K562 (cell line): Measurements from ENCODE around the gene FZD4. TPM values are rescaled to one million over a fixed set of nuclear protein-coding genes. Genes with fewer than 3 reads are reported as not detected.

ENCODE experiments used
- ATAC-seq: fragments of 200-7000 bp; cut with Tn5 transposase; 3 replicates; pipeline ENCODE4 v1.9.1; 2020; ENCODE audit warnings: moderate library complexity
- BruUV-seq: library from RNA; stranded (reverse); fragments of 400-500 nt; replicated peaks from 2 replicates; lab custom pipeline; 2021; lab: Mats Ljungman, UMichigan
- CTCF ChIA-PET: fragments of 300-600 bp; formaldehyde crosslinking; extraction: SDS; loops from one replicate; lab custom pipeline; 2021; ENCODE audit warnings: low intra/inter-chr PET ratio; lab: Yijun Ruan, JAX
- POLR2A ChIA-PET: fragments of 300-600, 350-650 bp; sonication (Branson Sonifier 250); formaldehyde crosslinking; extraction: SDS; loops from one replicate; lab custom pipeline; 2021; ENCODE audit warnings: antibody characterized with exemption, inconsistent platforms; lab: Yijun Ruan, JAX
- DNase-seq, 4 experiments: peaks; one replicate each; pipeline versions ENCODE4 v3.0.0 to v3.0.0-alpha.2; 2011 to 2018; ENCODE audit warnings: low spot score in 3 of 4, mixed read lengths in 3 of 4; ENCODE audit errors: extremely low read depth in 1 of 4
- FAIRE-seq: peaks from 2 replicates; lab custom pipeline; 2011; peaks lifted over from hg19 to GRCh38; lab: Jason Lieb, UNC
- H2AFZ ChIP-seq: 2 replicates; pipeline ENCODE4 v1.6.0; 2011; ENCODE audit warnings: low read depth, low read length, control low read depth, inconsistent platforms
- H3K27ac ChIP-seq: fragments of 200-600 bp; 3 replicates; pipeline ENCODE4 v1.8.0; 2011; ENCODE audit warnings: low read depth, mild to moderate bottlenecking, control low read depth, inconsistent platforms, low read length, moderate library complexity, mixed read lengths; ENCODE audit errors: extremely low read depth
- H3K27me3 ChIP-seq, 2 experiments: fragments of 300-600 bp in 1 of 2; 2 replicates in 1 of 2; 3 replicates in 1 of 2; pipeline versions ENCODE4 v1.6.0 to v1.8.0; 2011; ENCODE audit warnings: inconsistent platforms in 2 of 2, low read length in 2 of 2, mild to moderate bottlenecking in 1 of 2, mixed read lengths in 1 of 2, moderate library complexity in 1 of 2; ENCODE audit not compliant: control insufficient read depth in 2 of 2, insufficient read depth in 2 of 2
- H3K36me3 ChIP-seq: fragments of 300-600 bp; 3 replicates; pipeline ENCODE4 v1.8.0; 2011; ENCODE audit warnings: mild to moderate bottlenecking, low read length, inconsistent platforms; ENCODE audit not compliant: control insufficient read depth, insufficient read depth
- H3K4me1 ChIP-seq, 2 experiments: fragments of 200-600 bp in 1 of 2; replicated peaks in 1 of 2; 2 replicates in 1 of 2; 3 replicates in 1 of 2; pipeline versions ENCODE4 v1.5.1 to v1.8.0; 2011; ENCODE audit warnings: inconsistent platforms in 2 of 2, low read length in 2 of 2, mild to moderate bottlenecking in 1 of 2, mixed read lengths in 1 of 2, moderate library complexity in 1 of 2; ENCODE audit not compliant: control insufficient read depth in 2 of 2, insufficient read depth in 2 of 2
- H3K4me2 ChIP-seq: 2 replicates; pipeline ENCODE4 v1.6.1; 2011; ENCODE audit warnings: low read length, control low read depth, inconsistent platforms, mixed read lengths; ENCODE audit not compliant: insufficient read depth
- H3K4me3 ChIP-seq: fragments of 200-600 bp; sonication (generic), shearing (Covaris generic); 2 replicates; pipeline ENCODE4 v1.5.1; 2016; ENCODE audit warnings: control low read depth, inconsistent platforms
- H3K79me2 ChIP-seq: fragments of 200-600 bp; 3 replicates; pipeline ENCODE4 v1.8.0; 2011; ENCODE audit warnings: low read length, inconsistent platforms; ENCODE audit not compliant: control insufficient read depth, insufficient read depth
- H3K9ac ChIP-seq, 2 experiments: 2 replicates each; pipeline versions ENCODE4 v1.6.0 to v1.6.1; 2011; ENCODE audit warnings: low read depth in 2 of 2, low read length in 2 of 2, control low read depth in 1 of 2, inconsistent platforms in 1 of 2, mild to moderate bottlenecking in 1 of 2, mixed read lengths in 1 of 2; ENCODE audit not compliant: insufficient read depth in 1 of 2
- H3K9me1 ChIP-seq: one replicate; pipeline ENCODE4 v1.6.0; 2011; ENCODE audit warnings: inconsistent platforms, mild to moderate bottlenecking, low read length, moderate library complexity; ENCODE audit not compliant: control insufficient read depth, insufficient read depth
- H3K9me3 ChIP-seq: replicated peaks from 2 replicates; pipeline ENCODE4 v1.5.1; 2011; ENCODE audit warnings: low read depth, low read length, inconsistent platforms; ENCODE audit not compliant: control insufficient read depth, insufficient read depth
- H4K20me1 ChIP-seq: replicated peaks from 2 replicates; pipeline ENCODE4 v1.6.1; 2011; ENCODE audit warnings: low read length, inconsistent platforms, mixed read lengths; ENCODE audit not compliant: control insufficient read depth, insufficient read depth
- FOS ChIP-seq: IDR thresholded peaks from 3 replicates; pipeline ENCODE4 v1.6.1; 2011; ENCODE audit not compliant: insufficient read length; ENCODE audit errors: extremely low read depth
- GATAD2B ChIP-seq: fragments of 450-650 bp; IDR thresholded peaks from 2 replicates; pipeline ENCODE4 v1.6.1; 2017; ENCODE audit warnings: mild to moderate bottlenecking, borderline replicate concordance
- WGBS: fragments of 100-300 bp; shearing (Covaris generic); methylation state at CpG from one replicate; pipeline ENCODE4 v1.1.6; 2016; ENCODE audit warnings: low coverage, mixed read lengths; ENCODE audit not compliant: insufficient coverage; ENCODE audit errors: missing lambda C conversion rate; 5-methylcytosine and 5-hydroxymethylcytosine counted together
- in situ Hi-C: fragments of 300-500 bp; cut with MboI; formaldehyde crosslinking; loops from 4 replicates; pipeline ENCODE4 v1.15.0; 2018; ENCODE audit warnings: inconsistent platforms, mixed read lengths
- intact Hi-C: fragments of 100-400 bp; cut with micrococcal nuclease; formaldehyde crosslinking; loops from 2 replicates; pipeline ENCODE4 v1.14.2; 2022
- polyA plus RNA-seq, 8 experiments: library from polyadenylated mRNA; depleted of rRNA in 4 of 8; stranded (reverse) in 5 of 8; unstranded in 3 of 8; fragments of >200 nt; fragmentation: Nextera tagmentation in 2 of 8; fragmentation: Illumina TruSeq in 1 of 8; extraction: Ambion mirVana in 2 of 8; extraction: Trizol in 1 of 8; gene quantifications; 2 replicates each; pipeline versions ENCODE4 v1.2.1 to v1.2.3, GENCODE V29; 2011 to 2014; ENCODE audit warnings: inconsistent platforms in 1 of 8, missing spikeins in 1 of 8
- total RNA-seq, 7 experiments: library from RNA; depleted of rRNA in 6 of 7; stranded (reverse); fragments of >200 nt in 6 of 7; fragmentation: Illumina TruSeq in 2 of 7; extraction: Trizol in 2 of 7; gene quantifications; 2 replicates each; pipeline versions ENCODE4 v1.2.1 to v1.2.3, GENCODE V29; 2011 to 2021; ENCODE audit warnings: low replicate concordance in 1 of 7

Gene FZD4
- total and polyA plus RNA-seq, 9 of the 15 experiments (the other 6 are each of a cell fraction or from before 2014, with no cell fraction given), result 1.2 to 7.9 (median 5.8) TPM

DNA sequence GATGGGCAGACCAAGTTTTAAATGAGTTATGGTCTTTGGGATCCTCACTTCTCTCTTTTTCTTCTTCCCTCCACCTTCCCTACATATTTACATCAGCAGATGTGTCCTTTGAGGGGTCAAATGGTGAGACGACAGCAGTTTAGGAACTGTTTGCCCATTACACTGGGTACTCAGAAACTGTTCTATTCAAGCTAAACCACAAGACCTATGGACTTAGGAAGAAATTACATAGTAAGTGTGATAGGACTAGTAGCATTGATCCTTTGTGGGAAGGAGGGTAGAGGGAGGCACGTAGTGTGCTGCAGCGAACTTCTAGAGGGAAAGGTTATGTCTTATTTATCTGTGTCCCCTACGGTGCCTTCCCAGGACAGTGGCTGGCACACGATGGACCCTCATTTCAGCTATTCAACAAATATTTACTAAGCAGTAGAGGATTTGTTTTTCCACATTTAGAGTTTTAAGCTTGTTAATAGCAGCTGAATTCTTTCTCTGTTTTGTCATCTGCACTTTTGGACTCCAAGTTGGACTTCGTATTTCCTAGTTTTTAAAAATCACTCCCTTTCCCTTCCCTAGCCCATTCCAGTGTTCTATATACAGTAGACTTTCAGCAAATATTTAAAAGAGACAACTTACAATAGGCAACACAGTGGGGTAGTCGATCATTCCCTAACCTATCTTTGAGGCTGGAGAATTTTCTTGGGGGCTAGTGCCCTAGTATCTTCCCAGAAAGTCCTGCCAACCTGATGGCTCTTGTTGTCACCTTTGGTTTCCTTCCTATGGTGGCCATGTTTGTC lies 13.9 kb downstream of the FZD4 start:
- CTCF ChIA-PET, result interaction anchor here (0.6 kb wide), 1 partner anchor 56 kb away, joined by 5 read pairs; no protein-coding TSS in a partner anchor
- no peaks in the 10 kb centered on the region for H3K9me1 ChIP-seq
- peaks cover 15 to 41% of the 10 kb centered on the region in 2 experiments for H3K4me1 ChIP-seq
- H4K20me1 ChIP-seq, result no peaks in the 10 kb centered on the region
- 83% methylated on average over 7 of the region's 7 CpGs for WGBS
- no TSS peak for BruUV-seq
- in situ Hi-C loops, result loop anchor here (5.0 kb wide), 1 partner anchor 361 kb away; no protein-coding TSS in a partner anchor
- no peak overlapping the region for H3K27ac ChIP-seq
- intact Hi-C loops, result no loop called here
- peak overlapping the region; percentile 94 for H2AFZ ChIP-seq
- POLR2A ChIA-PET, result interaction anchor here (0.6 kb wide), 1 partner anchor 96 kb away, joined by 3 read pairs; the partner anchor contains the start of gene TMEM135
- DNase-seq (no peak), ATAC-seq (no peak), FAIRE-seq (no peak)
- H3K4me3 ChIP-seq, result no peak overlapping the region
- 0 out of 2 replicates have a peak, but pooled peaks have one; percentile 2 for TF ChIP-seq GATAD2B
- no peak for TF ChIP-seq FOS
- no peak overlapping the region for H3K9ac ChIP-seq
- 0 out of 3 replicates have a peak, but pooled peaks cover 6% of the 10 kb centered on the region for H3K79me2 ChIP-seq
- no peak overlapping the region; the same call in 1 of the 2 replicates for H3K4me2 ChIP-seq
- H3K9me3 ChIP-seq, result no peaks in the 10 kb centered on the region
- 0 out of 3 replicates have a peak, but pooled peaks cover 2% of the 10 kb centered on the region for H3K36me3 ChIP-seq
- no peaks in the 10 kb centered on the region for H3K27me3 ChIP-seq
